Stimulated activated naive CD4-positive, alpha-beta T cell (primary cell): Measurements from ENCODE around the gene ATG12.
"Not testable (repeated sequence)": the region's sequence is repeated elsewhere in the genome, so short reads cannot be mapped to it uniquely, and the experiment has no call there.

Source experiments
- DNase-seq, 6 experiments: peaks; one replicate each; lab custom pipeline; 2025; lab: John Stamatoyannopoulos, UW

The ATG12 gene

GRCh38 chr5:115841382-115842088 is at the start of gene ATG12, which contains the start of gene AP3S1:
TSS of gene ATG12 (minus strand) at chr5:115841565. CDS start at chr5:115841552, 13 bp downstream.
TSS of gene AP3S1 (plus strand) at chr5:115841935. CDS start at chr5:115842038, 103 bp downstream.
- peak; percentile 82 to 99 (median 92) for DNase-seq

DNA sequence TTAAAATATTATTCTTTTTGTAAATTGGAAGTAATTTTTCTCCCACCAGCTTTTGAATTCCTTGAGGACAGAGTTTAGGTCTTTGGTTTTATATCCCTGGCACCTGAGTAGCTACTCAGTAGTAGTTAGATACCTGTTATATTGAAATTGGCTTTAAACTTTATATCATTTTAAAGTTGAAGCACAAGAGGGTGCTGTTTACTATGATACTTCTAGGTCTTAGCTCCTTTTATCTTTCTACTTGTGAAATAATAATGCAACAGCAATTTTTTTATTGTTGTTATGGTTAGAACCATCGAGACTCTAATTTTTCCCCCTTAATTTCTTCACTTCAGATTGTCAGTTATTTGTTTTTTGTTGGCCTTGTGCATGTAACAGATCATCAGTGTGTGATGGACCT is 46.7 kb upstream of the ATG12 start:
- DNase-seq, result no peak

DNA sequence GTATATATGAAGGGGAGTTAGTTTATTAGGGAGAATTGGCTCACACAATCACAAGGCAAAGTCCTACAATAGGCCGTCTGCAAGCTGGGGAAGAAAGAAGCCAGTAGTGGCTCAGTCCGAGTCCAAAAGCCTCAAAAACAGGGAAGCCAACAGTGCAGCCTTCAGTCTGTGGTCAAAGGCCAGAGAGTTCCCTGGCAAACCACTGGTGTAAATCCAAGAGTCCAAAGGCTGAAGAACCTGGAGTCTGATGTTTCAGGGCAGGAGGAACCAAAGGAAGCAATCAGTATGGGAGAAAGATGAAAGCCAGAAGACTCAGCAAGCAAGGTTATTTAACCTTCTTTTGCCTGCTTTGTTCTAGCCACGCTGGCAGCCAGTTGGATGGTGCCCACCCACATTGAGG is 43.8 kb upstream of the ATG12 start:
- not testable (repeated sequence) for DNase-seq

- DNase-seq, result no peak
Measured at GRCh38 chr5:115884704-115885103, 43.3 kb upstream of the ATG12 start.

DNA sequence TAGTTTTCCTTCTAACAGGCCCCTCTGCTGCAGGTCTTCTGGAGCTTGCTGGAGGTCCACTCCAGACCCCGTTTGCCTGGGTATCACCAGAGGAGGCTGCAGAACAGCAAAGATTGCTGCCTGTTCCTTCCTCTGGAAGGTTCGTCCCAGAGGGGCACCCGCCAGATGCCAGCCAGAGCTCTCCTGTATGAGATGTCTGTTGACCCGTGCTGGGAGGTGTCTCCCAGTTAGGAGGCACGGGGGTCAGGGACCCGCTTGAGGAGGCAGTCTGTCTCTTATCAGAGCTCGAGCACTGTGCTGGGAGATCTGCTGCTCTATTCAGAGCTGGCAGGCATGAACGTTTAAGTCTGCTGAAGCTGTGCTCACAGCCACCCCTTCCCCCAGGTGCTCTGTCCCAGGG is 41.1 kb upstream of the ATG12 start:
- DNase-seq, result not testable (repeated sequence)

GRCh38 chr5:115877342-115877741 is 36.0 kb upstream of the ATG12 start:
- not testable (repeated sequence) for DNase-seq

DNA sequence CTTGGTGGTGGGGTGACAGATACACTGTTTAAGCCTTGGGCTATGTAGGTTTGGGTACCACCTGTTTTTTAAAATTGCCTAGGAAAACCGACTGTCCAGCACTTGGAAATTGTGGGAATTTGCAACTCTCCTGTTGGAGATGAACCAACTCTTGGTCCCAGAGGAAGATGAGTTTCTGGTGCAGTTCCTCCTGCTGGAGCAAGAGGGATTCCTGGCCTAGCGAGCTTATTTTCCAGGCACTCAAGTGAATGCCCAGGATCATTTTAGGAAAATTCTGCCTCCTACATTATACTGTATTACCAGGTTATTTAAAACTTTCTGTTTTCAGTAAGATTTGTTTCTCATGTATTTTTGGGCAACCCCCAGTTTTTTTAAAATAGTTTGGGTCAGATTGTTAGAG is 34.1 kb upstream of the ATG12 start:
- DNase-seq, result no peak

- DNase-seq, result no peak
Measured at GRCh38 chr5:115873392-115873791, 32.0 kb upstream of the ATG12 start.

GRCh38 chr5:115872447-115872846 is 31.1 kb upstream of the ATG12 start:
- no peak for DNase-seq

GRCh38 chr5:115869256-115869795 is 28.0 kb upstream of the ATG12 start:
- DNase-seq, result no peak

GRCh38 chr5:115859378-115859777 is 18.0 kb upstream of the ATG12 start:
- no peak for DNase-seq

- no peak for DNase-seq
Measured at GRCh38 chr5:115858396-115858795, 17.0 kb upstream of the ATG12 start.

DNA sequence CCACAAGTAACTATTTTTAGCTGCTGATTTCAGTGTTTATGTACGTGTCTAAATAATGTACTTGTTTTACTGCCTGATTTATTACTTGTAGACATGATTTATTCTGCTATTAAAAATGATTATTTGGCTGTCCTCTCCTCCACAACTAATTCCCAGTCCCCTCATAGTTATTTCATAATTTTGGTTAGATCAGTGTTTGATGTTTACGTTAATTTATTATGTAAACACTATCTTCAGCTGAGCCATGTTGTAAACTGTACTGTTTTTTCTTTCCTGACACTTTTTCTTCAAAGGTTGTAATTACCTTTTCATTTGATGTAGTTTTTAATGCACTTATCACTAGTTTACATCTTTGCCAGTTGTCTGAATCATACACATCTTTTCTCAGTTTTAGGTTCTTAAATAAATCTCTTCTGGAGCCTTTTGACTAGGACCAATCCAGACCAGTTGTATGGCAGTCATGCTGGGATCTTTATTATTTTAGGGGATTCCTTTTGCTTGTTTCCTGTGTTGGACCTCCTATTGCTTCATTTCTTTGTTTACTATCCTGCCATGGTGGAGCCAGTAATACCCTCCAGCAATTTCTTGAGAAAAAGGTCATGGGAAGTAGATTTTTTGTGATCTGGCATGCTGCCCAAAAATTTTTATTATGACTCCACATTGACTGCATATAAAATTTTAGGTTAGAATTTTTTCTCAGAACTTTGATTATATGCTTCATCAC is 16.4 kb upstream of the ATG12 start:
- DNase-seq, result no peak

- DNase-seq, result no peak
Measured at GRCh38 chr5:115857057-115857479, 15.7 kb upstream of the ATG12 start.

- no peak for DNase-seq
Measured at GRCh38 chr5:115855959-115856358, 14.6 kb upstream of the ATG12 start.

- no peak for DNase-seq
Measured at GRCh38 chr5:115854139-115854538, 12.8 kb upstream of the ATG12 start.

GRCh38 chr5:115850744-115851416 is 9.5 kb upstream of the ATG12 start:
- DNase-seq, result no peak

DNA sequence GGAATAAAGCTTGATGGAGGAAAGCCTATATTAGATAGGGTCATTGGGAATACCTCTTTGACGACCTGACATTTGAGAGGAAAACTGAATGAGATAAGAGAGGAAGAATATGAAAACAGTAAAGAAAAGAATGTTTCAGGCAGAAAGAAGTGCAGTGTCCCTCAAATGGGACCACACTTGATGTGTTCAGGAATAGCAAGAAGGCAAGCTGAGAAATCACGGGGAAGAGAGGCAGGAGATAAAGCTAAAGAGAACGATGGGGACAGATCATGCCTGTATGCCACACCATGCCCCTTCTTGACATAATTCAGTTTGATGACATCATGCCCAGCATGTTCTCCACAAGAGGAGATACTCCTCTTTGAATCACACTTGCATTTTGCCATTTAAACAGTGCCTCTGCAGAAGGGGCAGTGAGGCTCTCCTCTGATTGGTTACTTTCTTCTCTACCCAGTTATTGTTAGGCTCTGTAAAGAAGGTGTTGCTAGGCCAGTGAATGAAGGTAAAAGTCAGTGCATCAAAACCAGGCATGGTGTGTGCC is 8.0 kb upstream of the ATG12 start:
- no peak for DNase-seq

- no peak for DNase-seq
Measured at GRCh38 chr5:115847290-115847689, 5.9 kb upstream of the ATG12 start.

- DNase-seq, result no peak
Measured at GRCh38 chr5:115844321-115844817, 3.0 kb upstream of the ATG12 start.

DNA sequence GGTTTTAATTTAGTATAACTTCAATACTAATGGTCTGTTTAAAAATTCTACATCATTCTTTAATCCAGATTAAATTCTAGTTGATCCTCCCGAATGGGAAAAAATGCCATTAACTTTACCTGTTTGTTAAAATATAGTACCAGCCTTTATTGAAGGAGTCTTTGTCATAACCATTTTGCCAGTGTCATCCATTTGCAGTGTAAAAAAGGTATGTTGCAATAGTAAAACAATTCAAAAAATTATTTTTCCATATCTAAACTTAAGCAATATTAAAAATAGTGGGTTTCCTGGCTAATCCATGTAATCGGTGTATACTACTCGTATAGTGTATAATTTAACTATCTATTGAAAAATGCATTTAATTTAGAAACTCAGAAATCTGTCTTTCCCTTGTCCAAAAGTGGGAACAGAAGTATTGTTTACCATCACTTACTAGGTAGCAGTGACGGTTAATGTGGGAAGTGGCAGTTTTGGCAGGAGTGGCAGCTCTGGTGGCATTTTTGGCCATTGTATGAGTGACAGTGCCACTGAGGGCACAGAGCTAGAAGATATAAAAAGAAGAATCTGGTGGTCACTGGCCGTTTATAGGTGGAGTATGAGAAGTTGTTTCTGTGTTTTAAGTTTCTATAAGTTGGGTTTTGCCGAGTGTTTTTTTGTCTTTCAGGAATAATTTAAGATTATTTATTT is 2.2 kb upstream of the ATG12 start:
- no peak for DNase-seq
